Lung (tissue), 12 donors: ENCODE measurements around the gene SPSB1. TPM values are rescaled to one million over a fixed set of nuclear protein-coding genes. Genes with fewer than 3 reads are reported as not detected.
A peak's percentile ranks its signal among the peaks of the same experiment; 100 is the strongest.

Experiments used
- ATAC-seq: fragments of 200-7000 bp; cut with Tn5 transposase; one replicate; pipeline ENCODE4 v1.9.1; 2020; ENCODE audit warnings: moderate number of reproducible peaks; ENCODE audit not compliant: insufficient read depth, low FRiP score
- DNase-seq, 3 donors: peaks; one replicate each; pipeline ENCODE4 v3.0.0-alpha.2; 2013 to 2017
- H3K27ac ChIP-seq, 2 donors: one replicate each; pipeline ENCODE4 v1.5.1; 2013; ENCODE audit warnings: mild to moderate bottlenecking in 2 of 2, moderate library complexity in 2 of 2, control low read depth in 1 of 2, inconsistent platforms in 1 of 2, low read depth in 1 of 2, low read length in 1 of 2
- H3K27me3 ChIP-seq, 3 donors: one replicate each; pipeline ENCODE4 v1.5.1; 2013; ENCODE audit warnings: low read length in 2 of 3; ENCODE audit not compliant: control insufficient read depth in 3 of 3, insufficient read depth in 3 of 3
- H3K36me3 ChIP-seq, 4 donors: one replicate each; pipeline ENCODE4 v1.5.1; 2013; ENCODE audit warnings: low read length in 4 of 4, mild to moderate bottlenecking in 1 of 4, moderate library complexity in 1 of 4; ENCODE audit not compliant: control insufficient read depth in 4 of 4, insufficient read depth in 4 of 4
- H3K4me1 ChIP-seq, 5 donors: one replicate each; pipeline ENCODE4 v1.5.1; 2013; ENCODE audit warnings: low read length in 5 of 5, mild to moderate bottlenecking in 2 of 5, moderate library complexity in 1 of 5; ENCODE audit not compliant: control insufficient read depth in 5 of 5, insufficient read depth in 5 of 5
- H3K4me3 ChIP-seq: one replicate; pipeline ENCODE4 v1.5.1; 2013; ENCODE audit warnings: mild to moderate bottlenecking, control low read depth, moderate library complexity
- H3K9ac ChIP-seq, 2 donors: one replicate each; pipeline ENCODE4 v1.5.1; 2013; ENCODE audit warnings: low read length in 2 of 2, control low read depth in 1 of 2; ENCODE audit not compliant: insufficient read depth in 1 of 2
- H3K9me3 ChIP-seq, 4 donors: one replicate each; pipeline ENCODE4 v1.5.1; 2013; ENCODE audit warnings: low read length in 3 of 4, mild to moderate bottlenecking in 1 of 4, moderate library complexity in 1 of 4; ENCODE audit not compliant: control insufficient read depth in 4 of 4, insufficient read depth in 3 of 4
- CTCF ChIP-seq: IDR thresholded peaks from 2 replicates; pipeline ENCODE4 v1.5.1; 2012; ENCODE audit warnings: mild to moderate bottlenecking; ENCODE audit errors: control extremely low read depth, extremely low read depth
- WGBS, 2 donors: extraction: QIAGEN DNeasy Blood & Tissue Kit; methylation state at CpG; one replicate each; pipeline ENCODE4 v1.1.7; 2013; 5-methylcytosine and 5-hydroxymethylcytosine counted together
- polyA plus RNA-seq, 2 donors: library from polyadenylated mRNA; stranded (reverse); fragments of 200-250 nt; gene quantifications; one replicate each; pipeline ENCODE4 v1.2.1, GENCODE V29; 2013
- total RNA-seq, 2 donors: library from RNA; depleted of rRNA in 1 of 2; stranded (reverse); fragments of >200 nt in 1 of 2; gene quantifications; one replicate each; pipeline ENCODE4 v1.2.1, GENCODE V29; 2014 to 2021
- donor health status: control.
- donor health status: control.
- donor health status: Bipolar disorder and iron deficiency.
- donor health status: healthy.
- donor health status: DM: yes; HTN: yes; CAD: no.

Gene SPSB1
- total and polyA plus RNA-seq, 4 donors = 9.5 to 25.9 (median 21.6) TPM

- no peaks in the 10 kb centered on the region for H3K36me3 ChIP-seq
- H3K9me3 ChIP-seq = peaks cover 0 to 2% (median 0%) of the 10 kb centered on the region in 4 donors
- H3K27me3 ChIP-seq = no peaks in the 10 kb centered on the region
- DNase-seq (no peak), ATAC-seq (no peak)
- TF ChIP-seq CTCF = no peak
- no peak overlapping the region for H3K27ac ChIP-seq
- H3K4me1 ChIP-seq = peaks cover 0 to 22% (median 0%) of the 10 kb centered on the region in 5 donors
- no peak overlapping the region for H3K9ac ChIP-seq
- no peak overlapping the region for H3K4me3 ChIP-seq
- 87 to 91% methylated on average over 15 of the region's 15 CpGs for WGBS, 2 donors
Measured at GRCh38 chr1:9404117-9404914, 111.6 kb downstream of the SPSB1 start.

- no peak overlapping the region for H3K9ac ChIP-seq
- DNase-seq = no peak
- no peaks in the 10 kb centered on the region for H3K27me3 ChIP-seq
- H3K9me3 ChIP-seq = peaks cover 0 to 2% (median 0%) of the 10 kb centered on the region in 4 donors
- H3K27ac ChIP-seq = no peak overlapping the region
- TF ChIP-seq CTCF = no peak
- peaks cover 0 to 9% (median 0%) of the 10 kb centered on the region in 5 donors for H3K4me1 ChIP-seq
- 34 to 53% methylated on average over 7 of the region's 7 CpGs for WGBS, 2 donors
- no peak overlapping the region for H3K4me3 ChIP-seq
- no peaks in the 10 kb centered on the region for H3K36me3 ChIP-seq
- ATAC-seq = no peak
Measured at GRCh38 chr1:9406111-9406510, 113.4 kb downstream of the SPSB1 start.

DNA sequence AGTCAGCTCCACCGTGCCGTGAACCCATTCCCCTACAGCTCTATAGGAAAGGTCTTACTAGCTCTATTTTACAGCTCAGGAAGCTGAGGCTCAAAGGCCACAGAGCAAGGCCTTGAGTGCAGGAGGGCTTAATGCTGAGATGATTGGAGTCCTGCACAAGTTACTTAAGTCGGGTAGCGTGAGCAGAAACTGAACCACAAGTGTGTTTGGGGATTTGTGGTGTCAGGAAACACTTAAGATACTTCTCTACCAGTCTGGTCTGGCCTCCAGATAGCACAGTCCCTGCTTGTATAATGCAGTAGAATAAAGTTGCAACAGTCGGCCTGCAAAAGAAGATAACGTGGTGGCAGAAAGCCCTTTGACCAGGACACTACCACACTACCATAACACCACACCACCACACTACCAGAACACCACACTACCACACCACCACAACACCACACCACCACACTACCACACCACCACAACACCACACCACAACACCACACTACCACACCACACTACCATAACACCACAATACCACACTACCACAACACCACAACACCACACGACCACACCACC lies 118.1 kb downstream of the SPSB1 start:
- 43 to 59% methylated on average over 7 of the region's 7 CpGs for WGBS, 2 donors
- ATAC-seq (no peak), DNase-seq (peak in 1 of 3 donors; percentile 32)
- no peaks in the 10 kb centered on the region for H3K36me3 ChIP-seq
- no peak overlapping the region for H3K4me3 ChIP-seq
- H3K27me3 ChIP-seq = no peaks in the 10 kb centered on the region
- no peak overlapping the region for H3K9ac ChIP-seq
- H3K9me3 ChIP-seq = no peaks in the 10 kb centered on the region
- peaks cover 4 to 21% (median 8%) of the 10 kb centered on the region in 5 donors for H3K4me1 ChIP-seq
- no peak for TF ChIP-seq CTCF
- H3K27ac ChIP-seq = peak overlapping the region in 1 of 2 donors; percentile 32
